IPS-20b (cell line): ENCODE data around the gene GPC3.

Experiments
- H3K27ac ChIP-seq: one replicate; pipeline ENCODE4 v1.5.1; 2013; ENCODE audit warnings: low read length
- H3K27me3 ChIP-seq: 2 replicates; pipeline ENCODE4 v1.6.1; 2013; ENCODE audit warnings: mild to moderate bottlenecking, low read length, inconsistent platforms; ENCODE audit not compliant: insufficient read depth
- H3K36me3 ChIP-seq: 2 replicates; pipeline ENCODE4 v1.6.1; 2013; ENCODE audit warnings: low read depth, mild to moderate bottlenecking, inconsistent platforms, low read length, moderate library complexity; ENCODE audit not compliant: insufficient read depth
- H3K4me1 ChIP-seq: 2 replicates; pipeline ENCODE4 v1.6.1; 2013; ENCODE audit warnings: mild to moderate bottlenecking, control low read depth, inconsistent platforms, low read length, moderate library complexity; ENCODE audit not compliant: insufficient read depth
- H3K4me3 ChIP-seq: 2 replicates; pipeline ENCODE4 v1.5.1; 2013; ENCODE audit warnings: mild to moderate bottlenecking, low read length, inconsistent platforms
- H3K9ac ChIP-seq: 2 replicates; pipeline ENCODE4 v1.6.1; 2013; ENCODE audit warnings: low read depth, mild to moderate bottlenecking, inconsistent platforms, low read length, moderate library complexity
- H3K9me3 ChIP-seq: 2 replicates; pipeline ENCODE4 v1.6.1; 2013; ENCODE audit warnings: mild to moderate bottlenecking, low read depth, low read length, inconsistent platforms; ENCODE audit not compliant: insufficient read depth

GPC3 gene

GRCh38 chrX:133668225-133668931 lies 317.0 kb downstream of the GPC3 start:
- H3K4me3 ChIP-seq: no peak overlapping the region
- peaks cover 5% of the 10 kb centered on the region for H3K4me1 ChIP-seq
- H3K27me3 ChIP-seq: no peaks in the 10 kb centered on the region
- no peak overlapping the region for H3K9ac ChIP-seq
- no peaks in the 10 kb centered on the region for H3K36me3 ChIP-seq
- H3K9me3 ChIP-seq: no peaks in the 10 kb centered on the region
- H3K27ac ChIP-seq: no peak overlapping the region

- H3K27me3 ChIP-seq: no peaks in the 10 kb centered on the region
- H3K27ac ChIP-seq: no peak overlapping the region
- H3K4me1 ChIP-seq: peaks cover 5% of the 10 kb centered on the region
- no peaks in the 10 kb centered on the region for H3K9me3 ChIP-seq
- no peak overlapping the region for H3K9ac ChIP-seq
- no peaks in the 10 kb centered on the region for H3K36me3 ChIP-seq
- H3K4me3 ChIP-seq: no peak overlapping the region
Measured at GRCh38 chrX:133666256-133666655, 319.1 kb downstream of the GPC3 start.

- Histone ChIP-seq H3K36me3 (no peaks in the 10 kb centered on the region), H3K4me1 (0 out of 2 replicates have a peak, but pooled peaks cover 7% of the 10 kb centered on the region), H3K27me3 (no peaks in the 10 kb centered on the region), H3K9ac (no peak overlapping the region), H3K4me3 (no peak overlapping the region), H3K27ac (no peak overlapping the region), H3K9me3 (no peaks in the 10 kb centered on the region)
Measured at GRCh38 chrX:133661962-133662839, 323.2 kb downstream of the GPC3 start.

- Histone ChIP-seq H3K27ac (no peak overlapping the region), H3K9me3 (no peaks in the 10 kb centered on the region), H3K4me1 (peaks cover 7% of the 10 kb centered on the region; the same call in 1 of the 2 replicates), H3K4me3 (no peak overlapping the region), H3K27me3 (no peaks in the 10 kb centered on the region), H3K9ac (no peak overlapping the region), H3K36me3 (no peaks in the 10 kb centered on the region)
Measured at GRCh38 chrX:133660281-133660680, 325.1 kb downstream of the GPC3 start.

GRCh38 chrX:133658293-133658911 lies 327.0 kb downstream of the GPC3 start:
- no peak overlapping the region for H3K27ac ChIP-seq
- peaks cover 7% of the 10 kb centered on the region; the same call in 1 of the 2 replicates for H3K4me1 ChIP-seq
- no peak overlapping the region for H3K4me3 ChIP-seq
- no peak overlapping the region for H3K9ac ChIP-seq
- H3K27me3 ChIP-seq: no peaks in the 10 kb centered on the region
- H3K36me3 ChIP-seq: no peaks in the 10 kb centered on the region
- H3K9me3 ChIP-seq: no peaks in the 10 kb centered on the region

GRCh38 chrX:133655275-133656265 lies 329.8 kb downstream of the GPC3 start:
- Histone ChIP-seq H3K9me3 (no peaks in the 10 kb centered on the region), H3K36me3 (no peaks in the 10 kb centered on the region), H3K27ac (no peak overlapping the region), H3K4me1 (peaks cover 7% of the 10 kb centered on the region; the same call in 1 of the 2 replicates), H3K27me3 (no peaks in the 10 kb centered on the region), H3K4me3 (no peak overlapping the region), H3K9ac (no peak overlapping the region)

GRCh38 chrX:133654811-133655210 lies 330.6 kb downstream of the GPC3 start:
- Histone ChIP-seq H3K4me1 (peaks cover 7% of the 10 kb centered on the region; the same call in 1 of the 2 replicates), H3K4me3 (no peak overlapping the region), H3K27ac (no peak overlapping the region), H3K27me3 (no peaks in the 10 kb centered on the region), H3K9ac (no peak overlapping the region), H3K36me3 (no peaks in the 10 kb centered on the region), H3K9me3 (no peaks in the 10 kb centered on the region)

GRCh38 chrX:133653358-133653757 lies 332.0 kb downstream of the GPC3 start:
- Histone ChIP-seq H3K9me3 (no peaks in the 10 kb centered on the region), H3K4me3 (no peak overlapping the region), H3K9ac (no peak overlapping the region), H3K27ac (no peak overlapping the region), H3K4me1 (peaks cover 13% of the 10 kb centered on the region; the same call in 1 of the 2 replicates), H3K27me3 (no peaks in the 10 kb centered on the region), H3K36me3 (no peaks in the 10 kb centered on the region)

- Histone ChIP-seq H3K9me3 (no peaks in the 10 kb centered on the region), H3K4me1 (peaks cover 13% of the 10 kb centered on the region; the same call in 1 of the 2 replicates), H3K4me3 (no peak overlapping the region), H3K27me3 (no peaks in the 10 kb centered on the region), H3K9ac (no peak overlapping the region), H3K27ac (no peak overlapping the region), H3K36me3 (no peaks in the 10 kb centered on the region)
Measured at GRCh38 chrX:133652185-133652584, 333.2 kb downstream of the GPC3 start.

GRCh38 chrX:133650239-133650638 lies 335.2 kb downstream of the GPC3 start:
- H3K27me3 ChIP-seq: no peaks in the 10 kb centered on the region
- H3K9me3 ChIP-seq: no peaks in the 10 kb centered on the region
- no peak overlapping the region for H3K4me3 ChIP-seq
- H3K36me3 ChIP-seq: no peaks in the 10 kb centered on the region
- no peak overlapping the region for H3K9ac ChIP-seq
- H3K4me1 ChIP-seq: peaks cover 13% of the 10 kb centered on the region; the same call in 1 of the 2 replicates
- H3K27ac ChIP-seq: no peak overlapping the region

GRCh38 chrX:133649651-133650050 lies 335.7 kb downstream of the GPC3 start:
- Histone ChIP-seq H3K4me3 (no peak overlapping the region), H3K9ac (no peak overlapping the region), H3K27me3 (no peaks in the 10 kb centered on the region), H3K4me1 (peaks cover 13% of the 10 kb centered on the region; the same call in 1 of the 2 replicates), H3K27ac (peak overlapping the region; percentile 5), H3K36me3 (no peaks in the 10 kb centered on the region), H3K9me3 (no peaks in the 10 kb centered on the region)
